GM12872 (cell line): ENCODE data around the gene MRPL51.
A peak's percentile ranks its signal among the peaks of the same experiment; 100 is the strongest.

Experiments used
- CTCF ChIP-seq: IDR thresholded peaks from 3 replicates; pipeline ENCODE4 v1.5.1; 2011; ENCODE audit warnings: low read depth, mild to moderate bottlenecking, low read length, moderate library complexity; ENCODE audit not compliant: insufficient read depth

Gene MRPL51

DNA sequence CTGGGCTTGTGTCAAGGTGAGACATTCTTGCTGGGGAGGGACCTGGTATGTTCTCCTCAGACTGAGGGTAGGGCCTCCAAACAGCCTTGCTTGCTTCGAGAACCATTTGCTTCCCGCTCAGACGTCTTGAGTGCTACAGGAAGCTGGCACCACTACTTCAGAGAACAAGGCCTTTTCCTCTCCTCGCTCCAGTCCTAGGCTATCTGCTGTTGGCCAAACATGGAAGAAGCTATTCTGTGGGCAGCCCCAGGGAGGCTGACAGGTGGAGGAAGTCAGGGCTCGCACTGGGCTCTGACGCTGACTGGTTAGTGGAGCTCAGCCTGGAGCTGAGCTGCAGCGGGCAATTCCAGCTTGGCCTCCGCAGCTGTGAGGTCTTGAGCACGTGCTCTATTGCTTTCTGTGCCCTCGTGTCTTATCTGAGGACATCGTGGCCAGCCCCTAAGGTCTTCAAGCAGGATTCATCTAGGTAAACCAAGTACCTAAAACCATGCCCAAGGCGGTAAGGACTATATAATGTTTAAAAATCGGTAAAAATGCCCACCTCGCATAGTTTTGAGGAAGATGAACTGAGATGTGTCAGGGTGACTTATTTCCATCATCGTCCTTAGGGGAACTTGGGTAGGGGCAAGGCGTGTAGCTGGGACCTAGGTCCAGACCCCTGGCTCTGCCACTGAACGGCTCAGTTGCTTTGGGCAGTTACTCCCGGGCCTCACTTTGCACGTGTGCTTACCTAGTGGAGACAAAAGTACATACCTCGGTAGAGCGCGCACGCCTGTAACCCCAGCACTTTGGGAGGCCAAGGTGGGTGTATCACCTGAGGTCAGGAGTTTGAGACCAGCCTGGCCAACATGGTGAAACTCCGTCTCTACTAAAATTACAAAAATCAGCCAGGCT lies 45.6 kb upstream of the MRPL51 start:
- no peak for TF ChIP-seq CTCF

- peak; percentile 82 for TF ChIP-seq CTCF
These were observed 44.7 kb upstream of the MRPL51 start for GRCh38 chr12:6537580-6538419.

GRCh38 chr12:6536894-6537579 lies 44.0 kb upstream of the MRPL51 start:
- no peak for TF ChIP-seq CTCF

GRCh38 chr12:6535960-6536847 lies 43.1 kb upstream of the MRPL51 start:
- no peak for TF ChIP-seq CTCF

- TF ChIP-seq CTCF = no peak
These were observed 42.6 kb upstream of the MRPL51 start for GRCh38 chr12:6535697-6535946.

DNA sequence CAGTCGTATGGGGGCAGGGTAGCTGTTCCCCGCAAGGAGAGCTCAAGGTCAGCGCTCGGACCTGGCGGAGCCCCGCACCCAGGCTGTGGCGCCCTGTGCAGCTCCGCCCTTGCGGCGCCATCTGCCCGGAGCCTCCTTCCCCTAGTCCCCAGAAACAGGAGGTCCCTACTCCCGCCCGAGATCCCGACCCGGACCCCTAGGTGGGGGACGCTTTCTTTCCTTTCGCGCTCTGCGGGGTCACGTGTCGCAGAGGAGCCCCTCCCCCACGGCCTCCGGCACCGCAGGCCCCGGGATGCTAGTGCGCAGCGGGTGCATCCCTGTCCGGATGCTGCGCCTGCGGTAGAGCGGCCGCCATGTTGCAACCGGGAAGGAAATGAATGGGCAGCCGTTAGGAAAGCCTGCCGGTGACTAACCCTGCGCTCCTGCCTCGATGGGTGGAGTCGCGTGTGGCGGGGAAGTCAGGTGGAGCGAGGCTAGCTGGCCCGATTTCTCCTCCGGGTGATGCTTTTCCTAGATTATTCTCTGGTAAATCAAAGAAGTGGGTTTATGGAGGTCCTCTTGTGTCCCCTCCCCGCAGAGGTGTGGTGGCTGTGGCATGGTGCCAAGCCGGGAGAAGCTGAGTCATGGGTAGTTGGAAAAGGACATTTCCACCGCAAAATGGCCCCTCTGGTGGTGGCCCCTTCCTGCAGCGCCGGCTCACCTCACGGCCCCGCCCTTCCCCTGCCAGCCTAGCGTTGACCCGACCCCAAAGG lies 42.1 kb upstream of the MRPL51 start:
- TF ChIP-seq CTCF = no peak
